ENCODE results near the gene SP110.
"Not testable (repeated sequence)": the region's sequence is repeated elsewhere in the genome, so short reads cannot be mapped to it uniquely, and the experiment has no call there.

SP110 gene

DNA sequence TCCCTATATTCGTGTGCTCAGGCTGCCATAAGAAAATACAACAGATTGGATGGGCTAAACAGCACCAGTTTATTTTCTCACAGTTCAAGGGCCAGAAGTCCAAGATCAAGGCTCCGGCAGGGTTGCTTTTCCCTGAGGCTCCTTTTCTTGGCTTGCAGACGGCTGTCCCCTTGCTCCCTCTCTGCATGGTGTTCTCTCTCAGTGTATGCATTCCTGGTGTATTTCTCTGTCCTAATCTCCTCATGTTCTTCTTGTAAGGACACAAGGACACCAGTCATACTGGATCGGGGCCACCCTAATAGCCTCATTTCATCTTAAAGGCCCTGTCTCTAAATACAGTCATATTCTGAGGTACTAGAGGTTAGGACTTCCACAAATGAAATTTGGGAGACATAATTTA is 88.4 kb downstream of the SP110 start:
- no peak overlapping the region for H3K27ac Mint-ChIP-seq
- H3K4me3 Mint-ChIP-seq, result no peak overlapping the region
- no peak for ATAC-seq
- no peaks in the 10 kb centered on the region for H3K36me3 Mint-ChIP-seq
- H3K9me3 Mint-ChIP-seq, result no peaks in the 10 kb centered on the region
- H3K27me3 Mint-ChIP-seq, result no peaks in the 10 kb centered on the region
- H3K4me1 Mint-ChIP-seq, result peaks cover 5% of the 10 kb centered on the region

DNA sequence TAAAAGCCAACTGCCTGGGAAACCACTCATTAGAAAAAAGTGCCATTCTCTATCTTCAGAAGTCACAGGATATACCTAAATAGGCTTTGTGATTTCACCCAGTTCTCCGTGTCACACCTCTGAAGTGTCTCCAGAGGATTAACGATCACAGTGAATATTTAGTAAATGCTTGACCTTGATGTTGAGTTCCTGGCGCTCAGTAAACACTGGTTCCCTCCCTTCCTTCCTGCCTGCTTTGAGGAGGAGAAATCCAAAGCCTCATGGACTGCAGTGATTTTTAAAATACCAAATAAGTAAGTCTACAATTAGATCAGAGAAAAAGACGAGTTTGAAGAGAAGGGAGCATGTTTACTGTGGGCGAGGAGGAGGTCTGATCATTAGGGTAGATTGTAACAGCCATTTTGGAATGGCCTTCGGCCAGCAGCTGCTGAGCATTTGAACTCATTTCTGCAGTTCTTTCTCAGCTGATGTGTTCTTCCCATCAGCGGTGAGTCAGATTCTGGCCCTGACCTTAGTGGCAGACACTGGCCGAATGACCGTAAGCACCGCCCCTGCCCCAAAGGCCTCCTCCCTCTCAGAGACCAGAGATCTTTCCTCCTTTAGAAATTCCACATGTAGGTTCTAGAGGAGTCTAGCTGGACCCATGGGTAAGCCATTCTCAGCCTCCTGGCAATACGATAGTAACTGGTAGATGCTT is 89.0 kb downstream of the SP110 start:
- H3K4me1 Mint-ChIP-seq, result peaks cover 5% of the 10 kb centered on the region
- H3K4me3 Mint-ChIP-seq, result no peak overlapping the region
- H3K27me3 Mint-ChIP-seq, result no peaks in the 10 kb centered on the region
- H3K36me3 Mint-ChIP-seq, result no peaks in the 10 kb centered on the region
- H3K9me3 Mint-ChIP-seq, result no peaks in the 10 kb centered on the region
- ATAC-seq, result no peak
- no peak overlapping the region for H3K27ac Mint-ChIP-seq

DNA sequence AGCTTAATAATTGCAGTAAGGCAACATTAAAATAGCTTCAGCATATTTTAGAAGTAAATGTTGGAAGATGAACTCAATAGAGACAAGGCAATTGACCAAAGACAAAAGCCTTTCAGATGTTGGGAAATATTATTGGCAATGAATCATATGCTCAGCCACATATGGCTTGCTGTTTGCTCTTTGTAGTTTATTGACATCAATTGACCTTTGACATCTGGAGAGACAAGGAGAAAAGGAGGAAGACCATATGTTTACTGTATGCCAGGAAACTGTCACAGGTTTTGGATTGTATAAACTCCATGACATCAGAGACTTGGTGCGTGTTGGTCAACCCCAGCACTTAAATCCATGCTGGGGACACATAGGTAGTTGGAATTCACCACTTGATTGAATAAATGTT is 90.4 kb downstream of the SP110 start:
- Mint-ChIP-seq H3K4me1 (peaks cover 17% of the 10 kb centered on the region), H3K27ac (no peak overlapping the region), H3K9me3 (no peaks in the 10 kb centered on the region), H3K4me3 (no peak overlapping the region), H3K36me3 (no peaks in the 10 kb centered on the region), H3K27me3 (no peaks in the 10 kb centered on the region)
- no peak for ATAC-seq

DNA sequence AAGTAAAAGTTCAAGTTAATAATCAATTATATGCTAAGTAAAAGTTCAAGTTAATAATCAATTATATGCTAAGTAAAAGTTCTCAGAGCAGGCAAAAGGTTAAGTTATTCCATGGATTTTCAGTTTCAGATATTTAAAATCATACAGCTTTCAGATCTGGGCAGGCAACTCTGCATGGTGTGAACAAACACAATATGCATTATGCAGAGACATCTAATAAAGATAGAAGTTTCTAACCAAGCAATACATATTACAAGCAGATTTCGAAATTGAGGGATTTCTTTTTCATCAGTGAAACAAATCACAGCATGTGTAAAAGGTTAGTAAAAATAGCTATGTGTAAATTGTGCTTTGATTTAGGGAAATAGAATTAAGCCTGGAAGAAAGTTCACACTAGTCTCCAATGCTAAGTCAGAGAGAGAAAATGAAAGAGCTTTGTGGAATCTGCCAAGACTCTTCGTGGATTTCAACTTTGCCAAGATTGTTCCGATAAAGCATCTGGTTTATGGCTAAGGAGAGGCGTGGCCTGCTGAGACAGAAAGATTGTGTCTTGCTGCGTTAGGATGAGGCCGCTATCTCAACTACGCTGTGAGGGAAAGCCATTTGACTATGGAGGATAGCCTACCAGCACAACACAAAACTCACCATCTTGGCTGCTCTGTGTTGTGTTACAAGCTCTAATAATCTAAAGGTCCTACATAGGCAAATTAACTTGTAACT is 91.0 kb downstream of the SP110 start:
- no peaks in the 10 kb centered on the region for H3K9me3 Mint-ChIP-seq
- no peak overlapping the region for H3K27ac Mint-ChIP-seq
- H3K36me3 Mint-ChIP-seq, result no peaks in the 10 kb centered on the region
- no peak overlapping the region for H3K4me3 Mint-ChIP-seq
- H3K4me1 Mint-ChIP-seq, result peaks cover 20% of the 10 kb centered on the region
- no peak for ATAC-seq
- H3K27me3 Mint-ChIP-seq, result no peaks in the 10 kb centered on the region

DNA sequence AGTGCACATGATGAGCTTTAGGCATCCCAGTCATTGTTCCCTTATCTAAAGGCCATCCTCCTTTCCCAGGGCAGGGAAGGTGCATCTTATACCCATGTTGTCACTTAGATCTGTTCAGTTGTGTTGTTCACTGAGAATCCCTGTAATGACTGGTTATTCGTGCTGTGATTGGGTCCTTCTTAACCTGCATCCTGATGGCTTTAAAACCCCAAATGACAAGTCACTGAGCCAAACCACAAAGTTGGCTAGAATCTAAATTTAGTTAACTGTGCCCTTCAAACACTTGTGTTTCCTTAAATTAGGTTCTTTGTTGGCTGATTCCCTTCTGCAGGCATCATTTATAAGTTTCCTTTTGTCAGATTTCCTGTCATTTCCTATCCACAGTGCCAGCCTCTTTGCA is 92.6 kb downstream of the SP110 start:
- H3K27me3 Mint-ChIP-seq, result no peaks in the 10 kb centered on the region
- no peak overlapping the region for H3K27ac Mint-ChIP-seq
- H3K4me1 Mint-ChIP-seq, result peaks cover 20% of the 10 kb centered on the region
- H3K9me3 Mint-ChIP-seq, result no peaks in the 10 kb centered on the region
- H3K4me3 Mint-ChIP-seq, result no peak overlapping the region
- no peak for ATAC-seq
- no peaks in the 10 kb centered on the region for H3K36me3 Mint-ChIP-seq

DNA sequence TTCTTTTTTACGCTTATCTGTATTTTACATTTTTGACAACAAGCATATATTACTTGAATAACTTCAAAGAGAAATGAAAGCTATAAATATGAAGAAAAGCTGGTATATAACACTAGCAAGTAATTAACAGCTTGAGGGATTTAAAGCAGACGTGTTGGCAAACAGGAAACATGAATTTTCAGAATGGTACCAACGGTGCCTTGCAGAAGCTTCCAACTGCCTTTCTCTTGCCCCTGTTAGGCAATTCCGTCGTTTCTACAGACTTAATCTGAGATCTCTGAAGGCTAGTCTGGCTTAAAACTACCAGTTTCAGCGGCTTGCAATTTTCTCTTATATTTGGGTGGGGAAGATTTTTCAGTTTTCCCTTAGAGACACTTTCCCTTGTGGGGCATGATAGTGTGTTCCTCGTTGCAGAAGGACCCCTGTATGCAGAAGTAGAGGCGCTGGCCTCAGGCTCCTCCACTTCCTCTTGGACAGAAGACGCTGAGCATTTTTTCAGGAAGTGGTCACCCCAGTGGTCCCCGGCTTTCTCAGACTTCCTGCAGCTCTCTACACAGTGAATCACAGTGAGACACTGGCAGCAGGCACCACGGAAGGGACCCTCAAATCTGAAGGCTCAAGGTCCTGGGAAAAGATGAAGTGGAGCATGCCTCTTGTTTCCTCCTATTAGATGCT is 94.9 kb downstream of the SP110 start:
- peak overlapping the region; percentile 28 for H3K4me3 Mint-ChIP-seq
- H3K4me1 Mint-ChIP-seq, result peaks cover 20% of the 10 kb centered on the region
- no peaks in the 10 kb centered on the region for H3K27me3 Mint-ChIP-seq
- H3K36me3 Mint-ChIP-seq, result no peaks in the 10 kb centered on the region
- peak; percentile 82 for ATAC-seq
- peaks cover 8% of the 10 kb centered on the region for H3K9me3 Mint-ChIP-seq
- H3K27ac Mint-ChIP-seq, result peak overlapping the region; percentile 55

DNA sequence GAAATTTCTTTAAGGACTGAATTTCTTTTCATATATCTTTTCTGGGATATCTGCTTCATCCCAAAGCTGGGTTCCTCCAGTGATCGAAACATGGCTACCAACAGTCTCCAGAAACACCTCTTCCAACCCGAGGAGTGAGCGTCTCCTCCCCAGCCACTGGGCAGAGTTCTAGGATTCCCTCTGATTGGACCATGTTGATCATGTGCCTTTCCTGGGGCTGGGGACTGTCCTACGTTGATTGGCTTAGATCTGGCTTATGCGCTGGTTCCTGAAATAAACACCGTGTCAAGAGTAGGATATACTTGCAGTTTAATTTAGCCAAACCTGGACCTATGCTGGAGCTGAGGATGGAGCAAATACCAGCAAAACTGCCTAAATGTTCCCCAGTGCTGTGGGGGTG is 95.5 kb downstream of the SP110 start:
- no peak for ATAC-seq
- H3K27me3 Mint-ChIP-seq, result no peaks in the 10 kb centered on the region
- H3K9me3 Mint-ChIP-seq, result peaks cover 8% of the 10 kb centered on the region
- no peak overlapping the region for H3K4me3 Mint-ChIP-seq
- H3K36me3 Mint-ChIP-seq, result no peaks in the 10 kb centered on the region
- no peak overlapping the region for H3K27ac Mint-ChIP-seq
- H3K4me1 Mint-ChIP-seq, result peaks cover 20% of the 10 kb centered on the region

DNA sequence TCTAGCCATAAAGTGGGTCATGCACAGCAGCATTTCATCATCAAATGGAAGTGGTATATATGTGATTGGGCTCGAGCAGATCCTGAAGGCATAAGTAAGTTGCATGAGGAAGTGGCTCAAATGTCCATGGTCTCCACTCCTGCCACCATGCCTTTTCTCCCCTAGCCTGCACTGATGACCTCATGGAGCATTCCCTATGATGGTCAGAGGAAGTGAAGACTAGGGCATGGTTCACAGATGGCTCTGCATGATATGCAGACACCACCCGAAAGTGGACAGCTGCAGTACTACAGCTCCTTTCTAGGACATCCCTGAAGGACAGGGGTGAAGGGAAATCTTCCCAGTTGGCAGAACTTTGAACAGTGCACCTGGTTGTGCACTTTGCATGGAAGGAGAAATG is 99.4 kb downstream of the SP110 start:
- not testable (repeated sequence) for H3K36me3 Mint-ChIP-seq, H3K9me3 Mint-ChIP-seq, ATAC-seq, H3K4me3 Mint-ChIP-seq, H3K27ac Mint-ChIP-seq
- H3K4me1 Mint-ChIP-seq, result peaks cover 13% of the 10 kb centered on the region
- peaks cover 11% of the 10 kb centered on the region for H3K27me3 Mint-ChIP-seq

DNA sequence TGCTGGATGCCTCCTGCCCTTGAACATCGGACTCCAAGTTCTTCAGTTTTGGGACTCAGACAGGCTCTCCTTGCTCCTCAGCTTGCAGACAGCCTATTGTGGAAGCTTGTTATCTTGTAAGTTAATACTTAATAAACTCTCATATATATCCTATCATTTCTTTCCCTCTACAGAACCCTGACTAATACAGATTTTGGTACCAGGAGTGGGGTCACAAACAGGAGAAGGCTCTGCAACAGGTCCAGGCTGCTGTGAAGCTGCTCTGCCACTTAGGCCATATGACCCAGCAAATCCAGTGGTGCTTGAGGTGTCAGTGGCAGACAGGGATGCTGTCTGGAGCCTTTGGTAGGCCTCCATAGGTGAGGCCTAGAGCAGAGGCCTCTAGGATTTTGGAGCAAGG is 100.0 kb downstream of the SP110 start:
- not testable (repeated sequence) for H3K36me3 Mint-ChIP-seq, H3K4me1 Mint-ChIP-seq, H3K9me3 Mint-ChIP-seq, H3K4me3 Mint-ChIP-seq, H3K27ac Mint-ChIP-seq, ATAC-seq
- H3K27me3 Mint-ChIP-seq, result peaks cover 17% of the 10 kb centered on the region

Data from stimulated activated memory B cell treated with anti-CD40 and anti-IgM and Interleukin-4, amounts not matched to agents 10 μg/mL and 1 μg/mL and 100 μg/mL, for 72 hours (primary cell).